Dendritic cell treated with granulocyte-macrophage colony-stimulating factor and Interleukin-4, amounts not matched to agents 40 ng/mL and 50 ng/mL, for 4 days (primary cell): ENCODE results near the gene CIC.

ENCODE experiments used
- H3K27ac Mint-ChIP-seq: one replicate; pipeline ENCODE4 v1.8.0; 2022; ENCODE audit warnings: mild to moderate bottlenecking, mixed read lengths
- H3K27me3 Mint-ChIP-seq: one replicate; pipeline ENCODE4 v1.8.0; 2022; ENCODE audit warnings: mild to moderate bottlenecking, mixed read lengths
- H3K36me3 Mint-ChIP-seq: one replicate; pipeline ENCODE4 v1.8.0; 2022; ENCODE audit warnings: low read depth, mixed read lengths
- H3K4me1 Mint-ChIP-seq: one replicate; pipeline ENCODE4 v1.8.0; 2022; ENCODE audit warnings: low read depth, mixed read lengths
- H3K4me3 Mint-ChIP-seq: one replicate; pipeline ENCODE4 v1.8.0; 2022; ENCODE audit warnings: mild to moderate bottlenecking, moderate library complexity, mixed read lengths
- H3K9me3 Mint-ChIP-seq: one replicate; pipeline ENCODE4 v1.8.0; 2022; ENCODE audit warnings: mixed read lengths
- intact Hi-C: fragments of 100-400 bp; cut with micrococcal nuclease; formaldehyde crosslinking; loops from one replicate; pipeline ENCODE4 v1.15.0; 2022

The CIC gene

DNA sequence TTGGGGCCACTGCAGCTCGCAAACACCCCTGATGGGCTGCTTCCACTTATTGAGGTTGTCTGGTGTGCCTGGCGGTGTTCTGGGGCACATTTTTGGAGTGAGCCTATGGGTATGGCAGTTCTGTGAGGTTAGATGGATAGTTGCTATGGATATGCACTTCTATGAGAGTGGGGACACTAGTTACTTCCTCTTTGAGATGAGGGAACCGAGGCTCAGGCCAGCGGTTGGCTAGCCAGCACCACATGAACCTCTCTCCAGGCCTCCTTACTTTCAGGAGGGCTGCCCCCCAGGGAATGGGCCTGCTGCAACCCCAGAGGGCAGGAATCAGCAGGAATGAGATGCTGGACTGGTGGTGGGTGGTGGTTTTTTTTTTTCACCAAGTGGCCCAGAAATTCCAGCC is 19.3 kb downstream of the CIC start:
- H3K27ac Mint-ChIP-seq = no peak overlapping the region
- H3K4me3 Mint-ChIP-seq = no peak overlapping the region
- peaks cover 68% of the 10 kb centered on the region for H3K36me3 Mint-ChIP-seq
- H3K4me1 Mint-ChIP-seq = peaks cover 44% of the 10 kb centered on the region
- H3K27me3 Mint-ChIP-seq = no peaks in the 10 kb centered on the region
- intact Hi-C loops = loop anchor here (5.0 kb wide), 1 partner anchor 156 kb away; the partner anchor contains the start of gene POU2F2
- no peaks in the 10 kb centered on the region for H3K9me3 Mint-ChIP-seq

DNA sequence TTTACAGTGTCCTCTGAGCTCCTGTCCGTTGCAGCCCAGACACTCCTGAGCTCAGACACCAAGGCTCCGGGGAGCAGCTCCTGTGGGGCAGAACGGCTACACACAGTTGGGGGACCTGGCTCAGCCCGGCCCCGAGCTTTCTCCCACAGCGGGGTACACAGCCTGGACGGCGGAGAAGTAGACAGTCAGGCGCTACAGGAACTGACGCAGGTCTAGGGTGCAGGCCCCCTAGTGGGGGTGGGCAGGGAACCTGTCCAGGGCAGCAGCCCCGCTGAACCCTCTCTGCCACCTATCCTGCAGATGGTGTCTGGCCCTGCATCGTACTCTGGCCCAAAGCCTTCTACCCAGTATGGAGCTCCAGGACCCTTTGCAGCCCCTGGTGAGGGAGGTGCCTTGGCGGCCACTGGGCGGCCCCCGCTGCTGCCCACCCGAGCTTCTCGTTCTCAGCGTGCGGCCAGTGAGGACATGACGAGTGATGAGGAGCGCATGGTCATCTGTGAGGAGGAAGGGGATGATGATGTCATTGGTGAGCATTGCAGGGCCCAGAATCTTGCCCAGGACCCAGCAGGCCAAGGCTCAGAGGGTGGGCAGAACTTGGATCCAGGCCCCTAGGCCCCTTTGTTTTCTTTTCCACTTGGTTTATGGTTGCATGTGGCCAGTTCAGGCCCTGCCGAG is 20.0 kb downstream of the CIC start:
- Mint-ChIP-seq H3K4me3 (no peak overlapping the region), H3K27me3 (no peaks in the 10 kb centered on the region), H3K27ac (no peak overlapping the region), H3K9me3 (no peaks in the 10 kb centered on the region), H3K4me1 (peaks cover 44% of the 10 kb centered on the region), H3K36me3 (peaks cover 74% of the 10 kb centered on the region)
- intact Hi-C loops = loop anchor here (5.0 kb wide), 1 partner anchor 157 kb away; the partner anchor contains the start of gene POU2F2

DNA sequence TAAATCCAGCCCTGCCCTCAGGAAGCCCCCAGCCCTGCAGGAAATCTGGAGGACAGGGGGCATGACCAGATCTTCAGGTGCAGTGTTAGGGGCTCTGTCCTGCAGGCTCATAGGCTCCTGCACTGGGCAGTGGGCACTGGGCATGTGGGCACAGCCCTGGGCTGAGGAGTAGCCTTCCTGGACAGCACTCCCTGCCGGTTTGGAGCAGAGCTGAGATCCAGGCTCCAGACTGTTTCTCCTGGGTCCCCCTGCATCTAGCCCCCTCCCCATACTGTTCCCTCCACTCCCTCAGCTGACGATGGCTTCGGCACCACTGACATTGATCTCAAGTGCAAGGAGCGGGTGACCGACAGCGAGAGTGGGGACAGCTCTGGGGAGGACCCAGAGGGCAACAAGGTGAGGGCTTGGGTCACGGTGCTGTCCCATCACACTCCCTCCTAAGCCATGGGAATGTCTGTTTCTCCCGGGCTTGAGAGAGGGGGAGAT is 20.5 kb downstream of the CIC start:
- Mint-ChIP-seq H3K27me3 (no peaks in the 10 kb centered on the region), H3K27ac (no peak overlapping the region), H3K4me3 (no peak overlapping the region), H3K36me3 (peaks cover 80% of the 10 kb centered on the region), H3K9me3 (no peaks in the 10 kb centered on the region), H3K4me1 (peaks cover 42% of the 10 kb centered on the region)
- intact Hi-C loops = loop anchor here (5.0 to 10.0 kb wide), 2 partner anchors 157 to 185 kb away; partner anchors contain the start of gene POU2F2

DNA sequence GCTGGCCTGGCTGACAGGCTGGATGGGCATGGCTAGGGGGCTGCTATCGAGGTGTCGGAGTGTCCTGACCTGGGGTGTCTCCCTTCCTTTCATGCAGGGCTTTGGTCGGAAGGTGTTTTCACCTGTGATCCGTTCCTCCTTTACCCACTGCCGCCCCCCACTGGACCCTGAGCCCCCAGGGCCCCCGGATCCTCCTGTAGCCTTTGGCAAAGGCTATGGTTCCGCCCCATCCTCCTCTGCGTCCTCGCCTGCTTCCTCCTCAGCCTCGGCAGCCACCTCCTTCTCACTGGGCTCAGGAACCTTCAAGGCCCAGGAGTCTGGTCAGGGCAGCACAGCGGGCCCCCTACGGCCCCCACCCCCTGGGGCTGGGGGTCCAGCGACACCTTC is 21.1 kb downstream of the CIC start:
- H3K27ac Mint-ChIP-seq = no peak overlapping the region
- H3K4me1 Mint-ChIP-seq = peaks cover 37% of the 10 kb centered on the region
- intact Hi-C loops = loop anchor here (10.0 kb wide), 1 partner anchor 185 kb away; no protein-coding TSS in a partner anchor
- peaks cover 85% of the 10 kb centered on the region for H3K36me3 Mint-ChIP-seq
- no peak overlapping the region for H3K4me3 Mint-ChIP-seq
- H3K27me3 Mint-ChIP-seq = no peaks in the 10 kb centered on the region
- no peaks in the 10 kb centered on the region for H3K9me3 Mint-ChIP-seq

DNA sequence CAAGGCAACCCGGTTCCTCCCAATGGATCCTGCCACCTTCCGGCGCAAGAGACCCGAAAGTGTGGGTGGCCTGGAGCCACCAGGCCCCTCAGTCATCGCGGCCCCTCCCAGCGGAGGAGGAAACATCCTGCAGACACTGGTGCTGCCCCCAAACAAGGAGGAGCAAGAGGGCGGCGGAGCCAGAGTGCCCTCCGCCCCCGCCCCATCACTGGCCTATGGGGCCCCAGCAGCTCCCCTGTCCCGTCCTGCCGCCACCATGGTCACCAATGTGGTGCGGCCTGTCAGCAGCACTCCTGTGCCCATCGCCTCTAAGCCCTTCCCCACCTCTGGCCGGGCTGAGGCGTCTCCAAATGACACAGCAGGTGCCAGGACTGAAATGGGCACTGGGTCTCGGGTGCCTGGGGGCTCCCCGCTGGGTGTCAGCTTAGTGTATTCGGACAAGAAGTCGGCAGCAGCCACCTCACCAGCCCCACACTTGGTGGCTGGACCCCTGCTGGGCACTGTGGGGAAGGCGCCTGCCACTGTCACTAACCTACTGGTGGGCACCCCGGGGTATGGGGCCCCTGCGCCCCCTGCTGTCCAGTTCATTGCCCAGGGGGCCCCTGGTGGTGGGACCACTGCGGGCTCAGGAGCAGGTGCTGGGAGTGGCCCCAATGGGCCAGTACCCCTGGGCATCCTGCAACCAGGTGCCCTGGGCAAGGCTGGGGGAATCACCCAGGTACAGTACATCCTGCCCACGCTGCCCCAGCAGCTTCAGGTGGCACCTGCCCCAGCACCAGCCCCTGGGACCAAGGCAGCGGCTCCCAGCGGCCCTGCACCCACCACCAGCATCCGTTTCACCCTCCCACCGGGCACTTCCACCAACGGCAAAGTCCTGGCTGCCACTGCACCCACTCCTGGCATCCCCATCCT is 21.7 kb downstream of the CIC start:
- no peak overlapping the region for H3K27ac Mint-ChIP-seq
- H3K27me3 Mint-ChIP-seq = no peaks in the 10 kb centered on the region
- peaks cover 89% of the 10 kb centered on the region for H3K36me3 Mint-ChIP-seq
- H3K9me3 Mint-ChIP-seq = no peaks in the 10 kb centered on the region
- peaks cover 30% of the 10 kb centered on the region for H3K4me1 Mint-ChIP-seq
- H3K4me3 Mint-ChIP-seq = no peak overlapping the region
- intact Hi-C loops = loop anchor here (10.0 kb wide), 1 partner anchor 186 kb away; no protein-coding TSS in a partner anchor

DNA sequence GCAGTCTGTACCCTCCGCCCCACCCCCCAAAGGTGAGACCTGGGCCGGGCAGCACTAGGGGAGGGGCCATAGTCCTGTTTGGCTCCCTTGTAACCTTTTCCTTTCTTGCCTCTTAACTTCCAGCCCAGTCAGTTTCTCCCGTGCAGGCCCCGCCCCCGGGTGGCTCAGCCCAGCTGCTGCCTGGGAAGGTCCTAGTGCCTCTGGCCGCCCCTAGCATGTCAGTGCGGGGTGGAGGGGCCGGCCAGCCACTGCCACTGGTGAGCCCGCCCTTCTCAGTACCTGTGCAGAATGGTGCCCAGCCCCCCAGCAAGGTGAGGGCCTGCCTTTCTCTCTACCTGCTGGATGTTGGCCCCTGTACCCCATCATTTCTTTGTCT is 22.4 kb downstream of the CIC start:
- Mint-ChIP-seq H3K36me3 (peaks cover 89% of the 10 kb centered on the region), H3K27ac (no peak overlapping the region), H3K4me3 (no peak overlapping the region), H3K9me3 (no peaks in the 10 kb centered on the region), H3K4me1 (peaks cover 24% of the 10 kb centered on the region), H3K27me3 (no peaks in the 10 kb centered on the region)
- intact Hi-C loops = loop anchor here (10.0 kb wide), 1 partner anchor 187 kb away; no protein-coding TSS in a partner anchor

DNA sequence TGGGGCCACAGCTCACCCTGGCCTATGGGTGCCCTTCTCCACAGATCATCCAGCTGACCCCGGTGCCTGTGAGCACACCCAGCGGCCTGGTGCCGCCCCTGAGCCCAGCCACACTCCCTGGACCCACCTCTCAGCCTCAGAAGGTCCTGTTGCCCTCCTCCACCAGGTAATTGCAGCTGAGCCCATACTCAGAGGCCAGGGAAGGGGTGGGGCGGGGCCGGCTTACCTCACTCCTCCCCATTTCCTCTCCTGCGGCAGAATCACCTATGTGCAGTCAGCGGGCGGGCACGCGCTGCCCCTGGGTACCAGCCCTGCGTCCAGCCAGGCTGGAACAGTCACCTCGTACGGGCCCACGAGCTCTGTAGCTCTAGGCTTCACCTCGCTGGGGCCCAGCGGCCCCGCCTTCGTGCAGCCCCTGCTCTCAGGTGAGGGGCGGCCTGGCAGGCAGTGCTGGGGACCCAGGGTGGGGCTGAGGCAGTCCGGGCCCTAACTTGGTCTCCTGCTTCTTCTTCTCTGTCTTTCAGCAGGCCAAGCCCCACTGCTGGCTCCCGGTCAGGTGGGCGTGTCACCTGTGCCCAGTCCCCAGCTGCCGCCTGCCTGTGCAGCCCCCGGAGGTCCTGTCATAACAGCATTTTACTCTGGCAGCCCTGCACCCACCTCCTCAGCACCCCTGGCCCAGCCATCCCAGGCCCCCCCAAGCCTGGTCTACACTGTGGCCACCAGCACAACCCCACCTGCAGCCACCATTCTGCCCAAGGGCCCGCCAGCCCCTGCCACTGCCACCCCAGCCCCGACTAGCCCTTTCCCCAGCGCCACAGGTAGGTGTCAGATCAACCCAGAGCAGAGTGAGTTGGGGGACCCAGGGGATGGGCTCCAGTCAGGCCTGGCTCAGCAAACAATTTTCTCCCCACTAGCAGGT is 23.2 kb downstream of the CIC start:
- H3K4me3 Mint-ChIP-seq = no peak overlapping the region
- no peak overlapping the region for H3K27ac Mint-ChIP-seq
- peaks cover 16% of the 10 kb centered on the region for H3K4me1 Mint-ChIP-seq
- H3K9me3 Mint-ChIP-seq = no peaks in the 10 kb centered on the region
- no peaks in the 10 kb centered on the region for H3K27me3 Mint-ChIP-seq
- peaks cover 89% of the 10 kb centered on the region for H3K36me3 Mint-ChIP-seq
- intact Hi-C loops = loop anchor here (10.0 kb wide), 1 partner anchor 188 kb away; no protein-coding TSS in a partner anchor

DNA sequence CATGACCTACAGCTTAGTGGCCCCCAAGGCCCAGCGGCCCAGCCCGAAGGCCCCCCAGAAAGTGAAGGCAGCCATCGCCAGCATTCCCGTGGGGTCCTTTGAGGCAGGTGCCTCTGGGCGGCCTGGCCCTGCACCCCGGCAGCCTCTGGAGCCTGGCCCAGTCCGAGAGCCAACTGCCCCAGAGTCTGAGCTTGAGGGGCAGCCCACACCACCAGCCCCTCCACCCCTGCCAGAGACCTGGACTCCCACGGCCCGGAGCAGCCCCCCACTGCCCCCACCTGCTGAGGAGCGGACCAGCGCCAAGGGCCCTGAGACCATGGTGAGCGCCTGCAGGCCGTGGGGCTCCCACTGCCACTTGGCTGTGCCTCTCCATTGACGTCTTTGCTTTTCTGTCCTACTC is 23.9 kb downstream of the CIC start:
- Mint-ChIP-seq H3K4me1 (peaks cover 12% of the 10 kb centered on the region), H3K27ac (no peak overlapping the region), H3K4me3 (no peak overlapping the region), H3K27me3 (no peaks in the 10 kb centered on the region), H3K9me3 (no peaks in the 10 kb centered on the region), H3K36me3 (peaks cover 82% of the 10 kb centered on the region)
- intact Hi-C loops = loop anchor here (10.0 kb wide), 1 partner anchor 188 kb away; no protein-coding TSS in a partner anchor

DNA sequence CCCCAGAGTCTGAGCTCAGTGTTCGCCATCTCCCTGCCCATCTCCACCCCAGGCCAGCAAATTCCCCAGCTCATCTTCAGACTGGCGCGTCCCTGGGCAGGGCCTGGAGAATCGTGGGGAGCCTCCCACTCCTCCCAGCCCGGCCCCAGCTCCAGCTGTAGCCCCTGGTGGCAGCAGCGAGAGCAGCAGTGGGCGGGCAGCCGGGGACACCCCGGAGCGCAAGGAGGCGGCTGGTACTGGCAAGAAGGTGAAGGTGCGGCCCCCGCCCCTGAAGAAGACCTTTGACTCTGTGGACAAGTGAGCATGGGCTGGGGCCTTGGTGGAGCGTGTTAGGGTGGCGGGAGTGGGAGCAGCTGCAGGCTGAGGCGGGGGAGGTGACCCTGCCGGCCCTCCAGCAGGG is 24.5 kb downstream of the CIC start:
- intact Hi-C loops = loop anchor here (10.0 kb wide), 1 partner anchor 189 kb away; no protein-coding TSS in a partner anchor
- Mint-ChIP-seq H3K27ac (no peak overlapping the region), H3K27me3 (no peaks in the 10 kb centered on the region), H3K4me3 (no peak overlapping the region), H3K9me3 (no peaks in the 10 kb centered on the region), H3K4me1 (peaks cover 8% of the 10 kb centered on the region), H3K36me3 (peaks cover 76% of the 10 kb centered on the region)

DNA sequence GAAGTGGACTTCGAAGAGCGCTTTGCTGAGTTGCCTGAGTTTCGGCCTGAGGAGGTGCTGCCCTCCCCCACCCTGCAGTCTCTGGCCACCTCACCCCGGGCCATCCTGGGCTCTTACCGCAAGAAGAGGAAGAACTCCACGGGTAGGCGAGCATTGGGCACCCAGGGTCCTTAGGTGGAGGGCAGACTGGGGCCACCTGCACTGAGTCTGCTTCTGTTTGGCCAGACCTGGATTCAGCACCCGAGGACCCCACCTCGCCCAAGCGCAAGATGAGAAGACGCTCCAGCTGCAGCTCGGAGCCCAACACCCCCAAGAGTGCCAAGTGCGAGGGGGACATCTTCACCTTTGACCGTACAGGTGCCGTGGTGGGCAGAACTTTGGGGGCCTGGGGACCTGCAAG is 24.9 kb downstream of the CIC start:
- Mint-ChIP-seq H3K4me1 (peaks cover 6% of the 10 kb centered on the region), H3K9me3 (no peaks in the 10 kb centered on the region), H3K27ac (no peak overlapping the region), H3K27me3 (no peaks in the 10 kb centered on the region), H3K4me3 (no peak overlapping the region), H3K36me3 (peaks cover 72% of the 10 kb centered on the region)
- intact Hi-C loops = loop anchor here (10.0 kb wide), 1 partner anchor 189 kb away; no protein-coding TSS in a partner anchor

DNA sequence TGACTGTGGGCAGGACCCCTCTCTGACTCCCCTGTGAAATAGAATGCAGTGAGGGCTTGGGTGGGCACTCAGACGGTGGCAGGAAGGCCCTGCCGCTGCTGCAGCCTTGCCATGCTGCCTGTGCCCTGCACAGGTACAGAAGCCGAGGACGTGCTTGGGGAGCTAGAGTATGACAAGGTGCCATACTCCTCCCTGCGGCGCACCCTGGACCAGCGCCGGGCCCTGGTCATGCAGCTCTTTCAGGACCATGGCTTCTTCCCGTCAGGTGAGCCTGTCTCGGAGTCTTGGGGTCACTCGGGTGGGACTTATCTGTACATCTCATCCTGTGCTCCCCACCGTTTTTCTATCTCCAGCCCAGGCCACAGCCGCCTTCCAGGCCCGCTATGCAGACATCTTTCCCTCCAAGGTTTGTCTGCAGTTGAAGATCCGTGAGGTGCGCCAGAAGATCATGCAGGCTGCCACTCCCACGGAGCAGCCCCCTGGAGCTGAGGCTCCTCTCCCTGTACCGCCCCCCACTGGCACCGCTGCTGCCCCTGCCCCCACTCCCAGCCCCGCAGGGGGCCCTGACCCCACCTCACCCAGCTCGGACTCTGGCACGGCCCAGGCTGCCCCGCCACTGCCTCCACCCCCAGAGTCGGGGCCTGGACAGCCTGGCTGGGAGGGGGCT is 25.6 kb downstream of the CIC start:
- H3K4me3 Mint-ChIP-seq = no peak overlapping the region
- H3K27ac Mint-ChIP-seq = no peak overlapping the region
- intact Hi-C loops = loop anchor here (10.0 kb wide), 1 partner anchor 190 kb away; no protein-coding TSS in a partner anchor
- peaks cover 66% of the 10 kb centered on the region for H3K36me3 Mint-ChIP-seq
- peaks cover 6% of the 10 kb centered on the region for H3K4me1 Mint-ChIP-seq
- H3K27me3 Mint-ChIP-seq = no peaks in the 10 kb centered on the region
- H3K9me3 Mint-ChIP-seq = no peaks in the 10 kb centered on the region

DNA sequence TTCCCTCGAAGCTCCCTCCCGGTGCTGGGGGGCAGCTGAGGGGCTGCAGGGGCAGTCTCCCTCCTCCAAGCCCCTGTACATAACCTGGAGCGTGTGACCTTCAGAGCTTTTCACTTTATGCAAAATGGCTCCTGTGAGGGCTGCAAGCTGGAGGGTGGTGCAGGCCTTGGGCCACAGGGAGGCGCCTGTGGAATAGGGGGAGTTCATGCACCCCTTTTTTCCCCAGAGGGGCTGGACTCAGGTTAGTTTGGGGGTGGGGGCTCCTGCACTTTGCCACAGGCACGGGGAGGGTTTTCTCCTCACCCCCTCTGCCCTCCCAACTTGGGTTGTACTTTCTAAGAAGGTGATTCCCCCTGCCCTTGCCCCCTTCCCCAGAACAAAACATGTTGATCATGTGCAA is 26.3 kb downstream of the CIC start:
- Mint-ChIP-seq H3K27me3 (no peaks in the 10 kb centered on the region), H3K27ac (no peak overlapping the region), H3K4me3 (no peak overlapping the region), H3K9me3 (no peaks in the 10 kb centered on the region), H3K36me3 (peaks cover 58% of the 10 kb centered on the region), H3K4me1 (peaks cover 6% of the 10 kb centered on the region)
- intact Hi-C loops = loop anchor here (10.0 kb wide), 1 partner anchor 191 kb away; no protein-coding TSS in a partner anchor
